Thymus (tissue), 11 donors: ENCODE data around the gene CDC42EP2. TPM values are rescaled to one million over a fixed set of nuclear protein-coding genes. Genes with fewer than 3 reads are reported as not detected.
"Not testable (repeated sequence)": the region's sequence is repeated elsewhere in the genome, so short reads cannot be mapped to it uniquely, and the experiment has no call there.

ENCODE experiments used
- DNase-seq, 9 donors: peaks; one replicate each; pipeline ENCODE4 v3.0.0-alpha.2; 2013; ENCODE audit warnings: low spot score in 9 of 9, low read depth in 6 of 9, missing footprints in 1 of 9
- H3K27ac ChIP-seq, 2 donors: one replicate each; pipeline ENCODE4 v1.5.1; 2013; ENCODE audit warnings: control low read depth in 1 of 2, low read depth in 1 of 2, low read length in 1 of 2, mild to moderate bottlenecking in 1 of 2, moderate library complexity in 1 of 2
- H3K27me3 ChIP-seq, 2 donors: one replicate each; pipeline ENCODE4 v1.5.1; 2013; ENCODE audit warnings: low read length in 1 of 2; ENCODE audit not compliant: control insufficient read depth in 2 of 2, insufficient read depth in 1 of 2
- H3K36me3 ChIP-seq, 2 donors: one replicate each; pipeline ENCODE4 v1.5.1; 2013; ENCODE audit warnings: low read length in 1 of 2, mild to moderate bottlenecking in 1 of 2, moderate library complexity in 1 of 2; ENCODE audit not compliant: control insufficient read depth in 2 of 2, insufficient read depth in 2 of 2
- H3K4me1 ChIP-seq, 2 donors: one replicate each; pipeline ENCODE4 v1.5.1; 2013; ENCODE audit warnings: low read length in 2 of 2; ENCODE audit not compliant: control insufficient read depth in 2 of 2, insufficient read depth in 2 of 2
- H3K4me3 ChIP-seq, 2 donors: one replicate each; pipeline ENCODE4 v1.5.1; 2013; ENCODE audit warnings: low read length in 2 of 2, control low read depth in 1 of 2, mild to moderate bottlenecking in 1 of 2
- H3K9me3 ChIP-seq, 2 donors: one replicate each; pipeline ENCODE4 v1.5.1; 2013; ENCODE audit warnings: low read length in 1 of 2, mild to moderate bottlenecking in 1 of 2; ENCODE audit not compliant: control insufficient read depth in 2 of 2, insufficient read depth in 1 of 2
- WGBS: extraction: QIAGEN DNeasy Blood & Tissue Kit; methylation state at CpG from one replicate; pipeline ENCODE4 v1.1.7; 2013; 5-methylcytosine and 5-hydroxymethylcytosine counted together
- polyA plus RNA-seq: library from polyadenylated mRNA; stranded (reverse); fragments of 200-250 nt; gene quantifications from one replicate; pipeline ENCODE4 v1.2.3, GENCODE V29; 2013
- total RNA-seq: library from RNA; stranded (reverse); fragments of 120-200 nt; gene quantifications from one replicate; pipeline ENCODE4 v1.2.4, GENCODE V29; 2013
- donor health status: healthy.

The CDC42EP2 gene
- total and polyA plus RNA-seq, 2 donors, result 0.33 to 3.2 TPM

GRCh38 chr11:65321828-65322485, 7.3 kb downstream of the CDC42EP2 start:
- H3K36me3 ChIP-seq, result no peaks in the 10 kb centered on the region
- peaks cover 0 to 3% of the 10 kb centered on the region in 2 donors for H3K4me1 ChIP-seq
- H3K27ac ChIP-seq, result no peak overlapping the region
- no peak for DNase-seq
- 95% methylated on average over 13 of the region's 13 CpGs for WGBS
- no peaks in the 10 kb centered on the region for H3K9me3 ChIP-seq
- H3K27me3 ChIP-seq, result peaks cover 0 to 7% of the 10 kb centered on the region in 2 donors
- no peak overlapping the region for H3K4me3 ChIP-seq

GRCh38 chr11:65323813-65324212, 9.1 kb downstream of the CDC42EP2 start:
- Histone ChIP-seq H3K36me3 (no peaks in the 10 kb centered on the region), H3K9me3 (no peaks in the 10 kb centered on the region), H3K4me3 (no peak overlapping the region), H3K27ac (no peak overlapping the region), H3K27me3 (peaks cover 0 to 2% of the 10 kb centered on the region in 2 donors), H3K4me1 (peaks cover 0 to 2% of the 10 kb centered on the region in 2 donors)
- no peak for DNase-seq
- WGBS, result 88% methylated on average over 12 of the region's 12 CpGs

- Histone ChIP-seq H3K27ac (no peak overlapping the region), H3K36me3 (no peaks in the 10 kb centered on the region), H3K27me3 (peaks cover 0 to 2% of the 10 kb centered on the region in 2 donors), H3K4me1 (peaks cover 0 to 2% of the 10 kb centered on the region in 2 donors), H3K9me3 (no peaks in the 10 kb centered on the region), H3K4me3 (no peak overlapping the region)
- WGBS, result 94% methylated on average over 4 of the region's 4 CpGs
- DNase-seq, result no peak
Measured at GRCh38 chr11:65325435-65325834, 10.8 kb downstream of the CDC42EP2 start.

- WGBS, result 99% methylated on average over 8 of the region's 8 CpGs
Measured at GRCh38 chr11:65327021-65327420, 12.4 kb downstream of the CDC42EP2 start.

GRCh38 chr11:65329478-65329877, 14.8 kb downstream of the CDC42EP2 start:
- Histone ChIP-seq H3K36me3 (no peaks in the 10 kb centered on the region), H3K27me3 (no peaks in the 10 kb centered on the region), H3K9me3 (no peaks in the 10 kb centered on the region), H3K27ac (no peak overlapping the region), H3K4me3 (no peak overlapping the region), H3K4me1 (peaks cover 0 to 3% of the 10 kb centered on the region in 2 donors)
- no peak for DNase-seq
- WGBS, result 62% methylated on average over 2 of the region's 2 CpGs

More at GRCh38 chr11:65327021-65327420, 12.4 kb downstream of the CDC42EP2 start:
- Histone ChIP-seq H3K27ac (no peak overlapping the region), H3K4me3 (no peak overlapping the region), H3K36me3 (no peaks in the 10 kb centered on the region), H3K4me1 (peaks cover 0 to under 1% of the 10 kb centered on the region in 2 donors), H3K9me3 (no peaks in the 10 kb centered on the region), H3K27me3 (peaks cover 0 to 2% of the 10 kb centered on the region in 2 donors)
- DNase-seq, result no peak

- H3K4me1 ChIP-seq, result peaks cover 2 to 8% of the 10 kb centered on the region in 2 donors
- 16% methylated on average over 13 of the region's 13 CpGs for WGBS
Measured at GRCh38 chr11:65329944-65330403, 15.3 kb downstream of the CDC42EP2 start.

GRCh38 chr11:65330544-65330943, 15.9 kb downstream of the CDC42EP2 start:
- Histone ChIP-seq H3K27me3 (no peaks in the 10 kb centered on the region), H3K4me3 (no peak overlapping the region), H3K27ac (no peak overlapping the region), H3K4me1 (peaks cover 7 to 13% of the 10 kb centered on the region in 2 donors), H3K36me3 (no peaks in the 10 kb centered on the region), H3K9me3 (no peaks in the 10 kb centered on the region)
- 95% methylated on average over 7 of the region's 7 CpGs for WGBS
- DNase-seq, result no peak

More at GRCh38 chr11:65329944-65330403, 15.3 kb downstream of the CDC42EP2 start:
- Histone ChIP-seq H3K27ac (no peak overlapping the region), H3K36me3 (no peaks in the 10 kb centered on the region), H3K4me3 (no peak overlapping the region), H3K9me3 (no peaks in the 10 kb centered on the region), H3K27me3 (no peaks in the 10 kb centered on the region)
- DNase-seq, result peak; percentile 49 to 92 (median 81)

GRCh38 chr11:65332591-65332990, 17.9 kb downstream of the CDC42EP2 start:
- DNase-seq, H3K36me3 ChIP-seq, H3K4me3 ChIP-seq, H3K9me3 ChIP-seq, H3K27me3 ChIP-seq, H3K27ac ChIP-seq: not testable (repeated sequence)
- 86% methylated on average over 9 of the region's 9 CpGs for WGBS
- peaks cover 8 to 16% of the 10 kb centered on the region in 2 donors for H3K4me1 ChIP-seq

- no peak for DNase-seq
Measured at GRCh38 chr11:65334696-65335295, 20.1 kb downstream of the CDC42EP2 start.

More at GRCh38 chr11:65334696-65335295, 20.1 kb downstream of the CDC42EP2 start:
- H3K4me1 ChIP-seq, result peaks cover 8 to 16% of the 10 kb centered on the region in 2 donors
- peak overlapping the region; percentile 65 to 70 for H3K4me3 ChIP-seq
- peaks cover 11 to 23% of the 10 kb centered on the region in 2 donors for H3K36me3 ChIP-seq
- 39% methylated on average over 5 of the region's 5 CpGs for WGBS
- no peaks in the 10 kb centered on the region for H3K27me3 ChIP-seq
- H3K27ac ChIP-seq, result peak overlapping the region in 1 of 2 donors; percentile 45
- H3K9me3 ChIP-seq, result no peaks in the 10 kb centered on the region
